Central memory CD8-positive, alpha-beta T cell (primary cell): Measurements from ENCODE around the gene P2RY14.

ENCODE experiments used
- ATAC-seq: fragments of 150-1000 bp; cut with Tn5 transposase; replicated peaks from 2 replicates; pipeline ENCODE4 v1.10.0; 2022; ENCODE audit warnings: mild to moderate bottlenecking, moderate FRiP score, moderate number of reproducible peaks; ENCODE audit not compliant: poor library complexity, severe bottlenecking; ENCODE audit errors: extremely low read depth
- DNase-seq, 2 donors: peaks; one replicate each; pipeline ENCODE4 v3.0.0; 2021; ENCODE audit warnings: low spot score in 2 of 2
- H3K27ac Mint-ChIP-seq: one replicate; pipeline ENCODE4 v1.8.0; 2022; ENCODE audit warnings: low read depth, mild to moderate bottlenecking, moderate library complexity, mixed read lengths
- H3K27me3 Mint-ChIP-seq: one replicate; pipeline ENCODE4 v1.8.0; 2022; ENCODE audit warnings: mixed read lengths
- H3K36me3 Mint-ChIP-seq: one replicate; pipeline ENCODE4 v1.8.0; 2022; ENCODE audit warnings: mild to moderate bottlenecking, moderate library complexity, mixed read lengths; ENCODE audit not compliant: insufficient read depth
- H3K4me1 Mint-ChIP-seq: one replicate; pipeline ENCODE4 v1.8.0; 2022; ENCODE audit warnings: mixed read lengths
- H3K4me3 Mint-ChIP-seq: one replicate; pipeline ENCODE4 v1.8.0; 2022; ENCODE audit warnings: mild to moderate bottlenecking, moderate library complexity, mixed read lengths
- H3K9me3 Mint-ChIP-seq: one replicate; pipeline ENCODE4 v1.8.0; 2022; ENCODE audit warnings: mixed read lengths

The P2RY14 gene

GRCh38 chr3:151218136-151218535 is 60.2 kb downstream of the P2RY14 start:
- H3K27me3 Mint-ChIP-seq: no peaks in the 10 kb centered on the region
- H3K4me1 Mint-ChIP-seq: no peaks in the 10 kb centered on the region
- no peaks in the 10 kb centered on the region for H3K36me3 Mint-ChIP-seq

GRCh38 chr3:151216641-151217607 is 61.4 kb downstream of the P2RY14 start:
- ATAC-seq (no peak), DNase-seq (no peak)
- no peaks in the 10 kb centered on the region for H3K36me3 Mint-ChIP-seq
- H3K27ac Mint-ChIP-seq: no peak overlapping the region
- H3K4me1 Mint-ChIP-seq: no peaks in the 10 kb centered on the region
- peaks cover 5% of the 10 kb centered on the region for H3K9me3 Mint-ChIP-seq
- H3K27me3 Mint-ChIP-seq: no peaks in the 10 kb centered on the region
- H3K4me3 Mint-ChIP-seq: no peak overlapping the region

More at GRCh38 chr3:151218136-151218535, 60.2 kb downstream of the P2RY14 start:
- H3K9me3 Mint-ChIP-seq: peaks cover 5% of the 10 kb centered on the region
- ATAC-seq (no peak), DNase-seq (no peak)
- H3K27ac Mint-ChIP-seq: no peak overlapping the region
- no peak overlapping the region for H3K4me3 Mint-ChIP-seq

- peaks cover 16% of the 10 kb centered on the region for H3K4me1 Mint-ChIP-seq
- H3K36me3 Mint-ChIP-seq: peaks cover 2% of the 10 kb centered on the region
- H3K27ac Mint-ChIP-seq: no peak overlapping the region
- no peak overlapping the region for H3K4me3 Mint-ChIP-seq
- no peaks in the 10 kb centered on the region for H3K9me3 Mint-ChIP-seq
- DNase-seq: no peak
- H3K27me3 Mint-ChIP-seq: no peaks in the 10 kb centered on the region
- ATAC-seq: no peak
These were observed 63.9 kb downstream of the P2RY14 start for GRCh38 chr3:151214459-151214858.

GRCh38 chr3:151213881-151214280 is 64.5 kb downstream of the P2RY14 start:
- Mint-ChIP-seq H3K36me3 (peaks cover 2% of the 10 kb centered on the region), H3K27ac (no peak overlapping the region), H3K9me3 (no peaks in the 10 kb centered on the region), H3K4me3 (no peak overlapping the region), H3K27me3 (no peaks in the 10 kb centered on the region), H3K4me1 (peaks cover 21% of the 10 kb centered on the region)
- ATAC-seq (no peak), DNase-seq (no peak)

- Mint-ChIP-seq H3K27me3 (no peaks in the 10 kb centered on the region), H3K36me3 (peaks cover 2% of the 10 kb centered on the region), H3K4me1 (peaks cover 26% of the 10 kb centered on the region), H3K27ac (no peak overlapping the region), H3K9me3 (no peaks in the 10 kb centered on the region), H3K4me3 (no peak overlapping the region)
- ATAC-seq: no peak
- no peak for DNase-seq
These were observed 65.2 kb downstream of the P2RY14 start for GRCh38 chr3:151213151-151213550.

GRCh38 chr3:151210676-151211381 is 67.5 kb downstream of the P2RY14 start:
- Mint-ChIP-seq H3K4me1 (peaks cover 41% of the 10 kb centered on the region), H3K4me3 (peak overlapping the region; percentile 13), H3K36me3 (peaks cover 2% of the 10 kb centered on the region), H3K27ac (no peak overlapping the region), H3K9me3 (no peaks in the 10 kb centered on the region), H3K27me3 (no peaks in the 10 kb centered on the region)
- peak; percentile 31 for ATAC-seq
- no peak for DNase-seq

GRCh38 chr3:151209654-151210053 is 68.7 kb downstream of the P2RY14 start:
- peaks cover 2% of the 10 kb centered on the region for H3K36me3 Mint-ChIP-seq
- peaks cover 52% of the 10 kb centered on the region for H3K4me1 Mint-ChIP-seq
- H3K4me3 Mint-ChIP-seq: no peak overlapping the region
- H3K27ac Mint-ChIP-seq: peak overlapping the region; percentile 20
- ATAC-seq (peak; percentile 67), DNase-seq (no peak)
- H3K27me3 Mint-ChIP-seq: no peaks in the 10 kb centered on the region
- no peaks in the 10 kb centered on the region for H3K9me3 Mint-ChIP-seq

- H3K27ac Mint-ChIP-seq: peak overlapping the region; percentile 86
- no peak for ATAC-seq
- H3K9me3 Mint-ChIP-seq: no peaks in the 10 kb centered on the region
- no peaks in the 10 kb centered on the region for H3K27me3 Mint-ChIP-seq
- H3K4me3 Mint-ChIP-seq: peak overlapping the region; percentile 55
- no peak for DNase-seq
- peaks cover 66% of the 10 kb centered on the region for H3K4me1 Mint-ChIP-seq
- peaks cover 7% of the 10 kb centered on the region for H3K36me3 Mint-ChIP-seq
These were observed 72.1 kb downstream of the P2RY14 start for GRCh38 chr3:151206201-151206600.

GRCh38 chr3:151205482-151205881 is 72.9 kb downstream of the P2RY14 start:
- H3K27me3 Mint-ChIP-seq: no peaks in the 10 kb centered on the region
- no peak for DNase-seq
- no peaks in the 10 kb centered on the region for H3K9me3 Mint-ChIP-seq
- ATAC-seq: no peak
- peaks cover 9% of the 10 kb centered on the region for H3K36me3 Mint-ChIP-seq
- H3K4me1 Mint-ChIP-seq: peaks cover 64% of the 10 kb centered on the region
- H3K27ac Mint-ChIP-seq: peak overlapping the region; percentile 74
- peak overlapping the region; percentile 55 for H3K4me3 Mint-ChIP-seq

GRCh38 chr3:151204530-151205402 is 73.6 kb downstream of the P2RY14 start:
- peaks cover 13% of the 10 kb centered on the region for H3K36me3 Mint-ChIP-seq
- no peaks in the 10 kb centered on the region for H3K9me3 Mint-ChIP-seq
- H3K27ac Mint-ChIP-seq: peak overlapping the region; percentile 74
- H3K27me3 Mint-ChIP-seq: no peaks in the 10 kb centered on the region
- no peak for ATAC-seq
- no peak for DNase-seq
- H3K4me3 Mint-ChIP-seq: peak overlapping the region; percentile 55
- H3K4me1 Mint-ChIP-seq: peaks cover 67% of the 10 kb centered on the region

GRCh38 chr3:151203051-151203420 is 75.3 kb downstream of the P2RY14 start, which contains the start of gene GPR171:
TSS of gene GPR171 (minus strand) at chr3:151203216. CDS start at chr3:151199386, 3,830 bp downstream.
- ATAC-seq (peak; percentile 86), DNase-seq (peak; percentile 19 to 67)
- Mint-ChIP-seq H3K4me3 (peak within 1 kb of the TSS; percentile 78), H3K36me3 (peaks cover 28% of the 10 kb centered on the region), H3K4me1 (peaks cover 59% of the 10 kb centered on the region), H3K9me3 (no peaks in the 10 kb centered on the region), H3K27me3 (no peaks in the 10 kb centered on the region), H3K27ac (peak within 1 kb of the TSS; percentile 85)
